HEK293T (cell line): Measurements from ENCODE around the gene UAP1L1.
"Not testable (repeated sequence)": the region's sequence is repeated elsewhere in the genome, so short reads cannot be mapped to it uniquely, and the experiment has no call there.

Experiments
- CTCF ChIA-PET: fragments of 350-600 bp; formaldehyde crosslinking; extraction: SDS; loops from one replicate; lab custom pipeline; 2021; ENCODE audit warnings: antibody characterized with exemption, inconsistent platforms; lab: Yijun Ruan, JAX
- POLR2A ChIA-PET: fragments of 350-600 bp; formaldehyde crosslinking; extraction: SDS; loops from one replicate; lab custom pipeline; 2020; ENCODE audit warnings: antibody characterized with exemption, inconsistent platforms; lab: Yijun Ruan, JAX
- DNase-seq: peaks from one replicate; pipeline ENCODE4 v3.0.0; 2012; ENCODE audit warnings: mixed read lengths; ENCODE audit errors: extremely low spot score
- ARNT ChIP-seq: fragments of 450-650 bp; IDR thresholded peaks from 2 replicates; pipeline ENCODE4 v1.6.1; 2017; ENCODE audit warnings: mild to moderate bottlenecking
- BHLHE40 ChIP-seq: fragments of 450-650 bp; IDR thresholded peaks from 2 replicates; pipeline ENCODE4 v1.6.1; 2016; ENCODE audit warnings: mild to moderate bottlenecking, moderate library complexity, borderline replicate concordance
- CTBP1 ChIP-seq: fragments of 450-650 bp; IDR thresholded peaks from 2 replicates; pipeline ENCODE4 v1.6.1; 2016; ENCODE audit warnings: borderline replicate concordance
- ELF4 ChIP-seq: fragments of 450-650 bp; IDR thresholded peaks from 2 replicates; pipeline ENCODE4 v1.6.1; 2017; ENCODE audit warnings: antibody characterized with exemption
- FOXA1 ChIP-seq: fragments of 450-650 bp; IDR thresholded peaks from 2 replicates; pipeline ENCODE4 v1.6.1; 2016; ENCODE audit warnings: mild to moderate bottlenecking
- FOXK2 ChIP-seq: fragments of 450-650 bp; IDR thresholded peaks from 2 replicates; pipeline ENCODE4 v1.6.1; 2016; ENCODE audit warnings: mild to moderate bottlenecking
- FOXM1 ChIP-seq: fragments of 450-650 bp; IDR thresholded peaks from 2 replicates; pipeline ENCODE4 v1.6.1; 2017; ENCODE audit warnings: mild to moderate bottlenecking, borderline replicate concordance
- HDGF ChIP-seq: fragments of 450-650 bp; IDR thresholded peaks from 2 replicates; pipeline ENCODE4 v1.6.1; 2017; ENCODE audit warnings: antibody characterized with exemption, borderline replicate concordance
- L3MBTL2 ChIP-seq: fragments of 450-650 bp; conservative IDR thresholded peaks from 2 replicates; pipeline ENCODE4 v1.6.1; 2016; ENCODE audit warnings: mild to moderate bottlenecking
- LEF1 ChIP-seq: fragments of 450-650 bp; IDR thresholded peaks from 2 replicates; pipeline ENCODE4 v1.6.1; 2017; ENCODE audit warnings: mild to moderate bottlenecking, borderline replicate concordance
- NFRKB ChIP-seq: fragments of 450-650 bp; IDR thresholded peaks from 2 replicates; pipeline ENCODE4 v1.6.1; 2016; ENCODE audit warnings: mild to moderate bottlenecking, moderate library complexity
- PKNOX1 ChIP-seq: fragments of 450-650 bp; IDR thresholded peaks from 2 replicates; pipeline ENCODE4 v1.6.1; 2016
- SP1 ChIP-seq: fragments of 450-650 bp; IDR thresholded peaks from 2 replicates; pipeline ENCODE4 v1.6.1; 2017
- SUZ12 ChIP-seq: fragments of 450-650 bp; IDR thresholded peaks from 2 replicates; pipeline ENCODE4 v1.6.1; 2016; ENCODE audit warnings: mild to moderate bottlenecking
- TARDBP ChIP-seq: fragments of 450-650 bp; IDR thresholded peaks from 2 replicates; pipeline ENCODE4 v1.6.1; 2016
- ZNF384 ChIP-seq: fragments of 450-650 bp; IDR thresholded peaks from 2 replicates; pipeline ENCODE4 v1.6.1; 2016

UAP1L1 gene

GRCh38 chr9:137030538-137031527 is 46.5 kb upstream of the UAP1L1 start:
- ChIA-PET POLR2A (interaction anchor here (0.7 to 1.7 kb wide), 2 partner anchors 38 to 83 kb away, joined by 3 to 4 read pairs; partner anchors contain the start of gene PAXX), CTCF (interaction anchor here (0.7 to 2.7 kb wide), 2 partner anchors 73 to 83 kb away, joined by 4 to 23 read pairs; no protein-coding TSS in a partner anchor)
- no peak for TF ChIP-seq HDGF
- TF ChIP-seq SUZ12: no peak
- no peak for TF ChIP-seq CTBP1
- TF ChIP-seq BHLHE40: no peak
- no peak for TF ChIP-seq L3MBTL2
- TF ChIP-seq ARNT: no peak
- no peak for TF ChIP-seq PKNOX1
- TF ChIP-seq FOXA1: no peak
- TF ChIP-seq ZNF384: no peak
- no peak for TF ChIP-seq ELF4
- no peak for TF ChIP-seq LEF1
- no peak for TF ChIP-seq SP1
- no peak for TF ChIP-seq TARDBP
- TF ChIP-seq FOXK2: no peak
- no peak for TF ChIP-seq NFRKB
- TF ChIP-seq FOXM1: no peak
- no peak for DNase-seq

- TF ChIP-seq PKNOX1 (no peak), SUZ12 (no peak), CTBP1 (no peak), LEF1 (no peak), FOXM1 (no peak), HDGF (no peak), NFRKB (no peak), SP1 (no peak), TARDBP (no peak), FOXK2 (no peak), L3MBTL2 (no peak), ZNF384 (no peak)
- ChIA-PET POLR2A (no interaction called here), CTCF (no interaction called here)
- DNase-seq: no peak
Measured at GRCh38 chr9:137031904-137032640, 45.2 kb upstream of the UAP1L1 start, which contains the start of gene FUT7. TSS of gene FUT7 (minus strand) at chr9:137032088. CDS start at chr9:137031991, 97 bp downstream.

- ChIA-PET POLR2A (no interaction called here), CTCF (no interaction called here)
- DNase-seq: no peak
- TF ChIP-seq L3MBTL2 (no peak), FOXM1 (no peak), ELF4 (no peak)
Measured at GRCh38 chr9:137032858-137033257, 44.5 kb upstream of the UAP1L1 start.

- DNase-seq, POLR2A ChIA-PET: not testable (repeated sequence)
- CTCF ChIA-PET: interaction anchor here (2.5 kb wide), 1 partner anchor 86 kb away, joined by 45 read pairs; no protein-coding TSS in a partner anchor
Measured at GRCh38 chr9:137033481-137033880, 43.8 kb upstream of the UAP1L1 start.

GRCh38 chr9:137034039-137034708 is 43.1 kb upstream of the UAP1L1 start:
- DNase-seq: no peak
- TF ChIP-seq BHLHE40 (no peak), FOXA1 (no peak), ARNT (no peak)
- ChIA-PET POLR2A (interaction anchor here (1.3 to 3.0 kb wide), 2 partner anchors 52 to 85 kb away, joined by 3 to 14 read pairs; partner anchors contain the start of gene MAN1B1), CTCF (interaction anchor here (0.6 to 2.5 kb wide), 9 partner anchors 10 to 247 kb away, joined by 3 to 45 read pairs (median 10); partner anchors contain the start of gene NPDC1)

- TF ChIP-seq SUZ12 (no peak), ZNF384 (no peak), L3MBTL2 (no peak), CTBP1 (no peak), ARNT (no peak), BHLHE40 (no peak), LEF1 (no peak), HDGF (no peak), ELF4 (no peak), NFRKB (no peak), PKNOX1 (no peak), FOXK2 (no peak)
- ChIA-PET CTCF (interaction anchor here (0.6 to 2.5 kb wide), 16 partner anchors 9 to 248 kb away, joined by 3 to 45 read pairs (median 4); partner anchors contain the start of genes AJM1 and NPDC1), POLR2A (interaction anchor here (0.9 to 3.0 kb wide), 4 partner anchors 42 to 137 kb away, joined by 3 to 14 read pairs (median 3); partner anchors contain the start of gene MAN1B1)
- peak; percentile 90 for DNase-seq
Measured at GRCh38 chr9:137034709-137035506, 42.4 kb upstream of the UAP1L1 start.
